Peyer's patch (tissue), 4 donors: ENCODE results near the gene NPAT. TPM values are rescaled to one million over a fixed set of nuclear protein-coding genes. Genes with fewer than 3 reads are reported as not detected.
"Not testable (repeated sequence)": the region's sequence is repeated elsewhere in the genome, so short reads cannot be mapped to it uniquely, and the experiment has no call there.

Experiments used
- DNase-seq, 3 donors: peaks; one replicate each; pipeline ENCODE4 v3.0.0-alpha.2; 2017 to 2019
- H3K27ac ChIP-seq, 4 donors: fragments of 200-600 bp; sonication (generic); one replicate each; pipeline ENCODE4 v1.5.1; 2016 to 2019
- H3K27me3 ChIP-seq, 2 donors: fragments of 200-600 bp; sonication (generic); one replicate each; pipeline ENCODE4 v1.5.1; 2019
- H3K36me3 ChIP-seq, 3 donors: fragments of 200-600 bp; sonication (generic); one replicate each; pipeline ENCODE4 v1.5.1; 2016 to 2019
- H3K4me1 ChIP-seq, 4 donors: fragments of 200-600 bp; sonication (generic); one replicate each; pipeline ENCODE4 v1.5.1; 2016 to 2019
- H3K4me3 ChIP-seq, 4 donors: fragments of 200-600 bp; sonication (generic); 1 replicate in 3 of 4; 2 replicates in 1 of 4; pipeline ENCODE4 v1.5.1; 2016 to 2019; ENCODE audit warnings: mild to moderate bottlenecking in 1 of 4
- H3K9me3 ChIP-seq, 4 donors: fragments of 200-600 bp; sonication (generic); one replicate each; pipeline ENCODE4 v1.5.1; 2016 to 2019; ENCODE audit warnings: mild to moderate bottlenecking in 1 of 4
- POLR2A ChIP-seq, 2 donors: fragments of 450-650 bp; IDR thresholded peaks; one replicate each; pipeline ENCODE4 v1.5.1; 2017; ENCODE audit warnings: antibody characterized with exemption in 2 of 2, mild to moderate bottlenecking in 2 of 2, moderate library complexity in 2 of 2
- total RNA-seq, 4 donors: library from RNA; depleted of rRNA; stranded (reverse); fragments of >200 nt; gene quantifications; one replicate each; pipeline ENCODE4 v1.1.0, GENCODE V29; 2016
- TF ChIP-seq, protein P1 (sequence below), 6 experiments: fragments of 450-650 bp in 4 of 6; fragments of 200-600 bp in 2 of 6; sonication (generic) in 1 of 6; IDR thresholded peaks; one replicate each; pipeline ENCODE4 v1.5.1; 2017 to 2019; ENCODE audit warnings: antibody characterized with exemption in 6 of 6, mild to moderate bottlenecking in 3 of 6, moderate library complexity in 1 of 6

The NPAT gene
- total RNA-seq, 4 donors from 2014 or later = 14.4 to 48.7 (median 14.7) TPM

DNA sequence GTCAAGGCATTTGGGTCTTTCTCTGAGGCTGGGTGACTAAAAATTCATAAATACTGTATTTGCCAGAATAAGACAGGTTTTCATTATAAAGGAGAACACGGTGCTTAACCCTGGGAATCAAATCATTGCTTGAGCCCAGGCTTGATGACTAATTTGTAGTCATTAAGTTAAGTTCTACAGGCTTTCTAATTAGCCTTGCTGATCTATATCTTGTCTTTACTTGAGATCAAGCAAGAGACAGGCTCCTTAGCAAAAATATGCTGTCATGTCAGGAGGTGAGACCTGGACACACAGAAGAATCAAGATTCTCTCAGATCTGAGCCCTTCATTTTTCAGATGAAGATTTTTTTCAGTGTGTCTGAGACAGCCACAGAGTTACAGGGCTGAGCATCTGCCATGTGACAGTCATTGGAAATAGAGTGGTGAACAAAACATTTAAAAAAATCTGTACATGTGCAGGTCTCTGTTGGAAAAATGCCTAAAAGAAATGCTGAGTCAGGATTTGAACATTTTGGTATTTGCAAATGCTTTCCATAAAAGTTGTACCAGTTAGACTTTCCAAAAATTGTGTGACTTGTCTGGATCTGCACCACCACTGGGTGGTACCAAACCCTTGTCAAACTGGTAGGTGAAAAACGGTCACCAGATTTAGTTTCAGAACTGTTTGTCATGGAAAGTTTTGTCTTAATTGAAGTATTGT lies 86.4 kb downstream of the NPAT start:
- H3K4me1 ChIP-seq = no peaks in the 10 kb centered on the region
- H3K4me3 ChIP-seq = no peak overlapping the region
- no peaks in the 10 kb centered on the region for H3K27me3 ChIP-seq
- no peak for DNase-seq
- H3K27ac ChIP-seq = no peak overlapping the region
- no peaks in the 10 kb centered on the region for H3K9me3 ChIP-seq
- TF ChIP-seq, protein P1, sequence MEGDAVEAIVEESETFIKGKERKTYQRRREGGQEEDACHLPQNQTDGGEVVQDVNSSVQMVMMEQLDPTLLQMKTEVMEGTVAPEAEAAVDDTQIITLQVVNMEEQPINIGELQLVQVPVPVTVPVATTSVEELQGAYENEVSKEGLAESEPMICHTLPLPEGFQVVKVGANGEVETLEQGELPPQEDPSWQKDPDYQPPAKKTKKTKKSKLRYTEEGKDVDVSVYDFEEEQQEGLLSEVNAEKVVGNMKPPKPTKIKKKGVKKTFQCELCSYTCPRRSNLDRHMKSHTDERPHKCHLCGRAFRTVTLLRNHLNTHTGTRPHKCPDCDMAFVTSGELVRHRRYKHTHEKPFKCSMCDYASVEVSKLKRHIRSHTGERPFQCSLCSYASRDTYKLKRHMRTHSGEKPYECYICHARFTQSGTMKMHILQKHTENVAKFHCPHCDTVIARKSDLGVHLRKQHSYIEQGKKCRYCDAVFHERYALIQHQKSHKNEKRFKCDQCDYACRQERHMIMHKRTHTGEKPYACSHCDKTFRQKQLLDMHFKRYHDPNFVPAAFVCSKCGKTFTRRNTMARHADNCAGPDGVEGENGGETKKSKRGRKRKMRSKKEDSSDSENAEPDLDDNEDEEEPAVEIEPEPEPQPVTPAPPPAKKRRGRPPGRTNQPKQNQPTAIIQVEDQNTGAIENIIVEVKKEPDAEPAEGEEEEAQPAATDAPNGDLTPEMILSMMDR (IDR thresholded peaks at IDR 0.05) = peak in 2 of 6 experiments; percentile 8 to 12
- no peak for TF ChIP-seq POLR2A (IDR thresholded peaks at IDR 0.05)
- H3K36me3 ChIP-seq = peaks cover 0 to 33% (median 0%) of the 10 kb centered on the region in 3 donors

DNA sequence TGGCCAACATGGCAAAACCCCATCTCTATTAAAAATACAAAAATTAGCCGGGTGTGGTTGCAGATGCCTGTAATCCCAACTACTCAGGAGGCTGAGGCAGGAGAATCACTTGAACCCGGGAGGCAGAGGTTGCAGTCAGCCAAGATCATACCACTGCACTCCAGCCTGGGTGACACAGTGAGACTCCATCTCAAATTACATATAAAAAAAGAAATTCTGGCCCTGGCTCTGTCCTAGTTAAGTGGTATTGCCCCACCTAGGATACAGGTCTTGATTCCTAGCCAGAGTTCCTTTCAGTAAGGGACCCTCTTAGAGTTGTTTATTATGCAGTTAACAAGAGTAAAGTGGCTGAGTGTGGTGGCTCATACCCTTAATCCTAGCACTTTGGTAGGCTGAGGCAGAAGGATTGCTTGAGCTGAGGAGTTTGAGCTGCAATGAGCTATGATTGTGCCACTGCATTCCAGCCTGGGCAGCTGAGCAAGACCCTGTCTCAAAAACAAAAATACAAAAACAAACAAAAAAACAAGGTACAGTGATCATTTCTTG lies 89.4 kb downstream of the NPAT start:
- not testable (repeated sequence) for H3K27ac ChIP-seq, H3K27me3 ChIP-seq, H3K4me3 ChIP-seq, DNase-seq, H3K4me1 ChIP-seq, H3K9me3 ChIP-seq
- H3K36me3 ChIP-seq = peaks cover 0 to 13% (median 0%) of the 10 kb centered on the region in 3 donors

DNA sequence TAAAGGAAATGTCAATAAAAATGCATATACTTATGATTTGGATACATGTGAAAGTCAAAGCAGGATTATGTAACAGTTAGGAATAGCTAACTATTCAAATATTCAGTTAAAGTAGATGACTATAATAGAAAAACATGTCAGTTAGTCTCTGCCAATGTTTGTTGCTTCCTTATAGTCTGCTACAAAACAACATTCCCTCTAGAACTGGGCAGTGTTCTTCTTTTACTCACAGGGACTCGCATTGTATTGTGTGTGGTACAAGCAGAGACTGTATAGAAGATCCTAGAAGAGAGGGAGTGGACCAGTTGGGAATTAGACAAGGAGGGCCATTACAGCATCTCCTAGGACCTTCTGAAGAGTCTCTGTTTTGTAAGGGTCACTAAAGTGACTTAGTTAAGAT lies 90.4 kb downstream of the NPAT start:
- peaks cover 0 to 13% (median 0%) of the 10 kb centered on the region in 3 donors for H3K36me3 ChIP-seq
- no peak for DNase-seq
- no peak for TF ChIP-seq POLR2A (IDR thresholded peaks at IDR 0.05)
- TF ChIP-seq, protein P1 (IDR thresholded peaks at IDR 0.05) = no peak

DNA sequence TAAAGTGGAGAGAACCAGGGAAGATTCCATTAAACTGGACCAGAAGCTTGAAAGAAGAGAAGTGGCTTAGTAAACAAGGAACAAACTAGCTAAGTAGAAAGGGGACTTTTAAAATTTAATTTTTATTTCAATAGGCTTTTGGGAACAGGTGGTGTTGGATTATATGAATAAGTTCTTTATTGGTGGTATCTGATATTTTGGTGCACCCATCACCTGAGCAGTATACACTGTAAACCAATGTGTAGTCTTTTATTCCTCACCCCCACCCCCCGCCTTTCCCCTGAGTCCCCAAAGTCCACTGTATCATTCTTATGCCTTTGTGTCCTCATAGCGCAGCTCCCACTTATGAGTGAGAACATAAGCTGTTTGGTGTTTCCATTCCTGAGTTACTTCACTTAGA lies 93.7 kb downstream of the NPAT start:
- H3K27me3 ChIP-seq = no peaks in the 10 kb centered on the region
- no peak overlapping the region for H3K27ac ChIP-seq
- H3K9me3 ChIP-seq = no peaks in the 10 kb centered on the region
- TF ChIP-seq, protein P1 (IDR thresholded peaks at IDR 0.05) = no peak
- no peak for TF ChIP-seq POLR2A (IDR thresholded peaks at IDR 0.05)
- DNase-seq = no peak
- H3K4me1 ChIP-seq = peaks cover 0 to 7% (median under 1%) of the 10 kb centered on the region in 4 donors
- no peak overlapping the region for H3K4me3 ChIP-seq
- H3K36me3 ChIP-seq = peaks cover 0 to 5% (median 0%) of the 10 kb centered on the region in 3 donors

More for the DNA sequence above, 90.4 kb downstream of the NPAT start:
- no peak overlapping the region for H3K27ac ChIP-seq
- no peak overlapping the region for H3K4me3 ChIP-seq
- H3K9me3 ChIP-seq = no peaks in the 10 kb centered on the region
- H3K4me1 ChIP-seq = no peaks in the 10 kb centered on the region
- no peaks in the 10 kb centered on the region for H3K27me3 ChIP-seq

DNA sequence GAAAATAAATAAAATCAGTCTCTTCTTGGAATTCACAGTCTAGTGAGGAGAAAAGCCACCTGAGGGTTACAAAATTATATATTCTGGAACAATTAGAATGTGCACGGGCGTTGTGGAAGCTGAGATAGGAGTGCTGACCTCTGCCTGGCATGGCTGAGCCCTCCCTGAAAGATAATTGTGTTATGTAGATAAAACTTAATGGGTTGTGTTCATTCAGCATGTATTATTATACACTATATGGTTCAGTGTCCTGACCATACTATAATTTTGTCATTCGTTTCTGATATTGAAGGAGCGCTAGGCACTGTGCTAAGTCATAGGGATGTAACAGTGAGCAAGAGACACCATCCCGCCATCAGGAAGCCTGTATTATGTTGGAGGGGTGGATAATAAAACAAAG lies 97.3 kb downstream of the NPAT start:
- H3K27ac ChIP-seq = no peak overlapping the region
- no peak for DNase-seq
- peaks cover 0 to 25% (median 8%) of the 10 kb centered on the region in 4 donors for H3K4me1 ChIP-seq

DNA sequence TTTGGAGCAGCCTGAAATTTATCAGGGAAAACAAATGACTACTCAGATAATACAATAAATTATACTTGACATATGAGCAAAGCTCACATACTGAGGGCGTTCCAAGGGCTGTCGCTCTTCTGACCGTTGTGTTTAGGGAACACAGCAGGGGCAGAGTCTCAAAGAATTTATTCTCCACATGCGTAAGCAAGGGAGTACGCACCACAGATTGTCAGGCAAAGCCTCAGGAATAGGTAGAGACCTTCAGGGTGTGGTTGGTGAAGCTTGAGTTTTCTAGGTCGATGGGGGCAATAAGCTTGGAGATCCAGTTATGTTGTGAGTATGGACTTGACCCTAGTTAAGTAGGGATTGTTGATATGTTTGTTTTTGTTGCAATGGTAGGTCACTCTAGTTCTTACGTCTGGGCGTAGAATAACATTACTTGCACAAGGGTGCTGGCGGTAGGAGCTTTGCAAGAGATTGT lies 100.2 kb downstream of the NPAT start:
- TF ChIP-seq POLR2A (IDR thresholded peaks at IDR 0.05) = no peak
- TF ChIP-seq, protein P1 (IDR thresholded peaks at IDR 0.05) = no peak
- no peak for DNase-seq
- H3K4me3 ChIP-seq = peak overlapping the region; percentile 77 to 93 (median 81)
- H3K27ac ChIP-seq = peak overlapping the region; percentile 85 to 90 (median 88)
- no peaks in the 10 kb centered on the region for H3K27me3 ChIP-seq
- H3K9me3 ChIP-seq = no peaks in the 10 kb centered on the region
- H3K36me3 ChIP-seq = no peaks in the 10 kb centered on the region
- H3K4me1 ChIP-seq = peaks cover 0 to 25% (median 8%) of the 10 kb centered on the region in 4 donors

More for the DNA sequence above, 97.3 kb downstream of the NPAT start:
- Histone ChIP-seq H3K27me3 (no peaks in the 10 kb centered on the region), H3K9me3 (no peaks in the 10 kb centered on the region), H3K36me3 (no peaks in the 10 kb centered on the region), H3K4me3 (no peak overlapping the region)
- TF ChIP-seq, protein P1 (IDR thresholded peaks at IDR 0.05) = no peak
- TF ChIP-seq POLR2A (IDR thresholded peaks at IDR 0.05) = no peak
